GM10847 (cell line): ENCODE results near the gene PKDCC.

Source experiments
- POLR2A ChIP-seq: IDR thresholded peaks from 2 replicates; pipeline ENCODE4 v1.6.1; 2011; ENCODE audit not compliant: insufficient read length; ENCODE audit errors: extremely low read depth

Gene PKDCC

GRCh38 chr2:42101206-42102023 is 53.6 kb downstream of the PKDCC start:
- no peak for TF ChIP-seq POLR2A

- peak; percentile 16 for TF ChIP-seq POLR2A
These were observed 54.3 kb downstream of the PKDCC start for GRCh38 chr2:42102024-42102590.

- no peak for TF ChIP-seq POLR2A
These were observed 55.0 kb downstream of the PKDCC start for GRCh38 chr2:42102591-42103450.

- TF ChIP-seq POLR2A: no peak
These were observed 56.0 kb downstream of the PKDCC start for GRCh38 chr2:42103829-42104228.

GRCh38 chr2:42104621-42105020 is 56.8 kb downstream of the PKDCC start:
- TF ChIP-seq POLR2A: no peak

GRCh38 chr2:42105330-42106256 is 57.8 kb downstream of the PKDCC start:
- TF ChIP-seq POLR2A: no peak

- TF ChIP-seq POLR2A: no peak
These were observed 58.5 kb downstream of the PKDCC start for GRCh38 chr2:42106257-42106816.

- TF ChIP-seq POLR2A: no peak
These were observed 59.6 kb downstream of the PKDCC start for GRCh38 chr2:42107249-42108042.
